HL-60 (cell line): ENCODE measurements around the gene PTPN3.

Experiments used
- DNase-seq, 2 experiments: peaks; one replicate each; pipeline ENCODE4 v3.0.0-alpha.2; 2010 to 2020; ENCODE audit warnings: low read depth in 1 of 2, low spot score in 1 of 2
- H3K27ac ChIP-seq: fragments of 250-450 bp; sonication (Bioruptor Pico); replicated peaks from 2 replicates; pipeline ENCODE4 v1.5.1; 2020; ENCODE audit warnings: mild to moderate bottlenecking, moderate library complexity
- H3K27me3 ChIP-seq: fragments of 250-450 bp; sonication (Bioruptor Pico); 2 replicates; pipeline ENCODE4 v1.5.1; 2021; ENCODE audit warnings: mild to moderate bottlenecking, moderate library complexity; ENCODE audit not compliant: insufficient read depth, poor library complexity, severe bottlenecking
- H3K4me3 ChIP-seq: replicated peaks from 2 replicates; pipeline ENCODE4 v1.5.1; 2011; ENCODE audit warnings: mild to moderate bottlenecking, control low read depth, low read length; ENCODE audit not compliant: insufficient read depth
- GABPA ChIP-seq: IDR thresholded peaks from 2 replicates; pipeline ENCODE4 v1.6.1; 2012; ENCODE audit warnings: low read depth
- POLR2AphosphoS5 ChIP-seq: IDR thresholded peaks from 2 replicates; pipeline ENCODE4 v1.6.1; 2012; ENCODE audit warnings: low read depth
- SPI1 ChIP-seq: IDR thresholded peaks from 2 replicates; pipeline ENCODE4 v1.6.1; 2012; ENCODE audit warnings: low read depth, mild to moderate bottlenecking, borderline replicate concordance
- TF ChIP-seq, protein P1 (sequence below): IDR thresholded peaks from 2 replicates; pipeline ENCODE4 v1.6.1; 2012; ENCODE audit warnings: low read depth; ENCODE audit not compliant: insufficient replicate concordance
- TF ChIP-seq, protein P2 (sequence below): IDR thresholded peaks from one replicate; pipeline ENCODE4 v1.5.1; 2011; ENCODE audit warnings: low read length, control low read depth, inconsistent platforms; ENCODE audit not compliant: insufficient read depth

PTPN3 gene

DNA sequence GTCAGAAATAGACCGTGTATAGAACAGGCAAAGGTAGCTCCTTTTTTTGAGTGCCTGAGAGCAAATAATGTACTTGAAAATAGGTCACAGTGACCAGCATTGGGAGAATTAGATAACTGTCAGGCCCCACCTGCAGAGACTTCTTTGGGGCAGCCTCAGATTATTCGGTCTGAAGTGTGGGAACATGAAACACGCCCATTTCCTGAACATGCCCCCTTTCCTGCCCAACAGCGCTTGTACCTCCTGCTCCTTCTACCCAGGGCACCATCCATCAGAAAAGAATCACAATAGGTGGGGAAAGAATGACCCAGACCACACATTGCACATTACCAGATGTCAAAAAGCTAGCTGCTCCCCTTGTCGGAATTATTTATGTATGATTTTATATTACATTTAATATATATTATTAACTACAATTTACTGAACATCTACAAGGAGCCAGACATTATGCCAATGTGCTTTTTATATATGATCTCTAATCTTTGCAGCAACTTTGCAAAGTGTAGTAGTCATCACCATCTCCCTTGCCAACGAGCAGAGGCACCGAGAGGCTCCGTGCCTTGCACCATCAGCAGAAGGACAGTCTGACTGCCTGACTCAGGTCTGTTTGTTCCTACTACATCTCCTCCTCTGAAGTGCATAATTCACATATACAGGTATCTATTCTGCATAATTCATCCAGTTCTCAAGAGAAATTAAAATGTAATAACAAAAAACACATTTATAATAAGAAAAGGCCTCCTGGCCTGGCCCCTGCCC is 39.5 kb downstream of the PTPN3 start:
- TF ChIP-seq GABPA = no peak
- TF ChIP-seq SPI1 = no peak
- no peak for TF ChIP-seq POLR2AphosphoS5
- TF ChIP-seq, protein P1, sequence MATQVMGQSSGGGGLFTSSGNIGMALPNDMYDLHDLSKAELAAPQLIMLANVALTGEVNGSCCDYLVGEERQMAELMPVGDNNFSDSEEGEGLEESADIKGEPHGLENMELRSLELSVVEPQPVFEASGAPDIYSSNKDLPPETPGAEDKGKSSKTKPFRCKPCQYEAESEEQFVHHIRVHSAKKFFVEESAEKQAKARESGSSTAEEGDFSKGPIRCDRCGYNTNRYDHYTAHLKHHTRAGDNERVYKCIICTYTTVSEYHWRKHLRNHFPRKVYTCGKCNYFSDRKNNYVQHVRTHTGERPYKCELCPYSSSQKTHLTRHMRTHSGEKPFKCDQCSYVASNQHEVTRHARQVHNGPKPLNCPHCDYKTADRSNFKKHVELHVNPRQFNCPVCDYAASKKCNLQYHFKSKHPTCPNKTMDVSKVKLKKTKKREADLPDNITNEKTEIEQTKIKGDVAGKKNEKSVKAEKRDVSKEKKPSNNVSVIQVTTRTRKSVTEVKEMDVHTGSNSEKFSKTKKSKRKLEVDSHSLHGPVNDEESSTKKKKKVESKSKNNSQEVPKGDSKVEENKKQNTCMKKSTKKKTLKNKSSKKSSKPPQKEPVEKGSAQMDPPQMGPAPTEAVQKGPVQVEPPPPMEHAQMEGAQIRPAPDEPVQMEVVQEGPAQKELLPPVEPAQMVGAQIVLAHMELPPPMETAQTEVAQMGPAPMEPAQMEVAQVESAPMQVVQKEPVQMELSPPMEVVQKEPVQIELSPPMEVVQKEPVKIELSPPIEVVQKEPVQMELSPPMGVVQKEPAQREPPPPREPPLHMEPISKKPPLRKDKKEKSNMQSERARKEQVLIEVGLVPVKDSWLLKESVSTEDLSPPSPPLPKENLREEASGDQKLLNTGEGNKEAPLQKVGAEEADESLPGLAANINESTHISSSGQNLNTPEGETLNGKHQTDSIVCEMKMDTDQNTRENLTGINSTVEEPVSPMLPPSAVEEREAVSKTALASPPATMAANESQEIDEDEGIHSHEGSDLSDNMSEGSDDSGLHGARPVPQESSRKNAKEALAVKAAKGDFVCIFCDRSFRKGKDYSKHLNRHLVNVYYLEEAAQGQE = no peak
- TF ChIP-seq, protein P2, sequence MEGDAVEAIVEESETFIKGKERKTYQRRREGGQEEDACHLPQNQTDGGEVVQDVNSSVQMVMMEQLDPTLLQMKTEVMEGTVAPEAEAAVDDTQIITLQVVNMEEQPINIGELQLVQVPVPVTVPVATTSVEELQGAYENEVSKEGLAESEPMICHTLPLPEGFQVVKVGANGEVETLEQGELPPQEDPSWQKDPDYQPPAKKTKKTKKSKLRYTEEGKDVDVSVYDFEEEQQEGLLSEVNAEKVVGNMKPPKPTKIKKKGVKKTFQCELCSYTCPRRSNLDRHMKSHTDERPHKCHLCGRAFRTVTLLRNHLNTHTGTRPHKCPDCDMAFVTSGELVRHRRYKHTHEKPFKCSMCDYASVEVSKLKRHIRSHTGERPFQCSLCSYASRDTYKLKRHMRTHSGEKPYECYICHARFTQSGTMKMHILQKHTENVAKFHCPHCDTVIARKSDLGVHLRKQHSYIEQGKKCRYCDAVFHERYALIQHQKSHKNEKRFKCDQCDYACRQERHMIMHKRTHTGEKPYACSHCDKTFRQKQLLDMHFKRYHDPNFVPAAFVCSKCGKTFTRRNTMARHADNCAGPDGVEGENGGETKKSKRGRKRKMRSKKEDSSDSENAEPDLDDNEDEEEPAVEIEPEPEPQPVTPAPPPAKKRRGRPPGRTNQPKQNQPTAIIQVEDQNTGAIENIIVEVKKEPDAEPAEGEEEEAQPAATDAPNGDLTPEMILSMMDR = no peak
- Histone ChIP-seq H3K27me3 (peaks cover 15% of the 10 kb centered on the region), H3K27ac (no peak overlapping the region), H3K4me3 (no peak overlapping the region)
- no peak for DNase-seq

DNA sequence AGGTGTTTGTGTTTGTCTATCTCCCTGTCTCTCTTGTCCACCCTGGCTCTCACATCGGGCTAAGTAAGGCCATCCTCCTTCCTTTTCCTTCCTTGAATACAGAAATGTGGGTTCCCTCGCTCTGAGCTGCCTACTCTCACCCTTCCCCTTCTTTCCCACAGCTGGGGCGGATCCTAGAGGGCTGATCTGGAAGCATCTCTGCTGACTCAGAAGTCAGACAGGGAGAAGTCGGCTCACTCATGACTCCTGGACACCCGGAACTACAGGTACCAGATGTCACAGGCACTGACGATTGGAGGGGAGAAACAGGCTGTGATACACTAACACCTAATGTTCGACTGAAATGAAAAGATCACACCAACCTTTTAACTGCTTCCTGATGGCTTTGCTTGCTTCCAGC is 41.3 kb downstream of the PTPN3 start:
- H3K27ac ChIP-seq = no peak overlapping the region

DNA sequence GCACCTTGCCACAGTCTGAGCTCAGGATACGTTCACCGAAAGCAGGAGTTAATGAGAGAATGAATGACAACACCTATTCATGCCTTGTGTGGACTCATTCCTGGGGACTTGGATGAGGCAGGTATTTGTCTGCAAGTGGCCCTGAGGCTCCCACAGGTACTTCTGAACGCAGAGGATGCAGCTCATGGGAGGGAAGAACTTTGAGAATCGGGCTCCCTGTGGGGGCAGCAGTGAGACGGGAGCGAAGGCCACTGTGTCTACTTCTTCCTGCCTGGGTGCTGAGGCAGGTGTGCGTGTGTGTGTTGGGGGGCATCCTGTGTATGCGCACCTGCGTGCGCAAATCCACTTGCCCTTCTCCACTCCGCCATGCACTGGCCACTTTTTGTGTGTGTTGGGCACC is 42.2 kb downstream of the PTPN3 start:
- DNase-seq = no peak
- H3K4me3 ChIP-seq = no peak overlapping the region
- no peak overlapping the region for H3K27ac ChIP-seq
- TF ChIP-seq, protein P1 = no peak
- TF ChIP-seq POLR2AphosphoS5 (no peak), SPI1 (no peak), GABPA (no peak)
- TF ChIP-seq, protein P2 = no peak
- H3K27me3 ChIP-seq = peaks cover 11% of the 10 kb centered on the region

More for the DNA sequence above, 41.3 kb downstream of the PTPN3 start:
- no peak for DNase-seq
- Histone ChIP-seq H3K27me3 (peaks cover 11% of the 10 kb centered on the region), H3K4me3 (no peak overlapping the region)
- TF ChIP-seq SPI1 (no peak), GABPA (no peak), POLR2AphosphoS5 (no peak)
- TF ChIP-seq, protein P2 = no peak
- TF ChIP-seq, protein P1 = no peak
